ENCODE measurements around the gene CCR8.
"Not testable (repeated sequence)": the region's sequence is repeated elsewhere in the genome, so short reads cannot be mapped to it uniquely, and the experiment has no call there.

The CCR8 gene

DNA sequence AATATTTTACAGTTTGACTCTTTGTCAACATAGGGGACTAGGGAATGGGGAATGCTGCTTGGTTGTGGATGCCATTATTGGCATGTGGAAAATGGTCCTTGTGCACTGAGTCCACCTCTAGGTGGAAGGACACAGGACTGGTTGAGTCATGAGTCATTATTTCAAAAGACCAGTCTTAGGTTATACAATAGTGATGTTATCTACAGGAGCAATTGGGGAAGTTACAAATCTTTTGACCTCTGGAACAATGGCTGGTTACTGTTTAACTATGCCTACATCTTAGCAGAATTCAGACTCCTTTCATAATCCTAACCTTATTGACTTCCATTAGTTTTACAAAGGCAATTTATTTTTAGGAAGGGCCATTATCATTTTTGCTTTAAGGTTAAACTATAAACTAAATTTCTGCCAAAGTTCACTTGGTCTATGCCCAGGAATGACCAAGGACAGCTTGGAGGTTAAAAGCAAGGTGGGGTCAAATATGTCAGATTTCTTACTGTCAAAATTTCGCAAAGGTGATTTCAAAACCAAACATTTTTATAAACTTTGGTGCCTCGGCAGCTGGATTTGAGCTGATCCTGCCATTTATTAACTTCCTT is 11.8 kb upstream of the CCR8 start:
- DNase-seq, result no peak

DNA sequence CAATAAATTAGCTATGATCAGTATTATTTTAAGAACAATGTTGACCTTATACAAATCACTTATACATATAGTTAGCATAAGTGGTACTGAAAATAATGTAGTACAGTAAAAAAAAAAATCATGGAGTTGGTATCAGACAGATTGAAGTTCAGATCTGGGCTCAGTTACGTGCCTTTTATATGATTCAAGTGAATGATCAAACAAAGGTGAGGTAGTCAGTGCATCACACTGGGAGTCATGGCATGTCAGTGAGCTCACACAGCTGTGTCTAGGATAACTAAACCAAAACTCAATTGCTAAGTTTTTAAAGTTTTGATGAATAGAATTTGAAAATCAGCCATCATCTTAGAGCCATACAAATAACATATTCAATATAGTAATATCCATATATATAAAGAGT is 11.2 kb upstream of the CCR8 start:
- no peak for DNase-seq

DNA sequence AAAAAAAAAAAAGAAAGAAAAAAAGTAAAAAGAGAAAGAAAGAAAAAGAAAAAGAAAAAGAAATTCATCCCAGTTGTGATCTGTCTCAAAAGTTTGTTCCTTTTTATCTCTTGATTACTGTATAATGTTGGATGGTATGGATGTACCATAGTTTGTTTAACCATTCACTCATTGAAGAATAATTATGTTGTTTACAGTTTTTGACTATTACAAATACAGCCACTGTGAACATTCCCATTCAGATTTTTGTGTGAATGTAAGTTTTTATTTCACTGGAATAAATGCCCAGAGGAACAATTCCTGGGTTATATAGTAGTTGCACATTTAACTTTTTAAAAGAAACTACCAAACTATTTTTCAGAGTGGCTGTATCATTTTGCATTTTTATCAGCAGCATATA is 10.3 kb upstream of the CCR8 start:
- no peak for DNase-seq

DNA sequence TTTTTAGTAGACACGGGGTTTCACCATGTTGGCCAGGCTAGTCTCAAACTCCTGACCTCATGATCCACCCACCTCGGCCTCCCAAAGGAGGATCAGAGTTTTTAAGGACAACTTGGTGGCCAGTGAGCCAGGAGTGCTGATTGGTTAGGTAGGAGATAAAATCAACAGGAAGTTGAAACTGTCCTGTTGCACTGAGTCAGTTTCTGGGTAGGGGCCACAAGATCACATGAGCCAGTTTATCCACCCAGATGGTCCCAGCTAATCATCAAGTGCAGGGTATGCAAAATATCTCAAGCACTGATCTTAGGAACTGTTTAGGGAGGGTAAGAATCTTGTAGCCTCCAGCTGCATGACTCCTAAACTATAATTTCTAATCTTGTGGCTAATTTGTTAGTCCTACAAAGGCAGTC is 7.9 kb upstream of the CCR8 start:
- DNase-seq, result not testable (repeated sequence)

DNA sequence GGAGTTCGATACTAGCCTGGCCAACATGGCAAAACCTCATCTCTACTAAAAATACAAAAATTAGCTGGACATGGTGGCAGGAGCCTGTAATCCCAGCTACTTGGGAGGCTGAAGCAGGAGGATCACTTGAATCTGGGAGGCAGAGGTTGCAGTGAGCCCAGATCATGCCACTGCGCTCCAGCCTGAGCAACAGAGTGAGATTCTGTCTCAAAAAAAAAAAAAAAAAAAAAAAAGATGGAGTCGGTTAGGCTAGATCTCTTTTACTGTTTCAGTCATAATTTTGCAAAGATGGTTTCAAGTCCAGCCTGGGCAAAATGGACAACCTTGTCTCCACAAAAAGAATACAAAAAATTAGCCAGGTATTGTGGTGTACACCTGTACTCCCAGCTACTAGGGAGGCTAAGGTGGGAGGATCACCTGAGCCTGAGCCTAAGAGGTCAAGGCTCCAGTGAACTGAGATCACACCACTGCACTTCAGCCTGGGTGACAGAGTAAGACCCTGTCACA is 7.2 kb upstream of the CCR8 start:
- DNase-seq, result not testable (repeated sequence)

DNA sequence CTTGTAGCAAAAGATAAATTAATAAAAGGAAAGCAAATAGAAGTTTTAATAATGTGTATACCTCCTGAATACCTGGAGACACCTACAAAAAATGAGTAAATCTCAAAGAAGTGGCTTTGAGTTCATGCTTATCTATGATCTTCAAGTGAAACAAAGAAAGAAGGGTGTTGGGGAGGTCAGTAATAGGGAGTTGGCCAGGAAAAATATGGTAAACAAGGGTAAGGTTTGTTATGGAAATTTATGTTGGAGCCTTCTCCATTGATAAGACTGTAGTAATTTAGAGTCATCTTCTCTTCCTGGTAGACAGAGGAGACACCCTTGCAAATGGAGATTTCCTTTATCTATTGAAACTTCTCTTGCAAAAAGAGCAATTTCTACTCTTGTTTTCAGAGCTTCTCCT is 6.6 kb upstream of the CCR8 start:
- no peak for DNase-seq

DNA sequence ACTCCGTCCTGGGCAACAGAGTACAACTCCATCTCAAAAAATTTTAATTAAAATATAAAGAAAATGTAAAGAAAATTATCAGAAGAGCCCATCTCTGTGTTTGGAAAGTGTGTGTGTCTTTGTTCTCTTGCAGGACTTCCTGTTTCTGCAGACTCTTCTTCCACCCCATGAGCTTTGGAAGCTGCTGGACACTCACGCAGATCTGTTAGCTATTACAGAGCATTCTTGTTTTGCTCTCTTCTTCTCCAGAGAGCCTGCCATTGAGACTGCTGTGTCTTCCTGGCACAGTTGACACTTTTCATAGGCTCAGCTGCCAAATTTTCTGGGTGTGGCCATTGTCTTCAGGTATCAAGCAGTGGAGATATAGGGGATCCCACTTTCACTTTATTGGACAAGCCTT is 6.0 kb upstream of the CCR8 start:
- DNase-seq, result no peak

DNA sequence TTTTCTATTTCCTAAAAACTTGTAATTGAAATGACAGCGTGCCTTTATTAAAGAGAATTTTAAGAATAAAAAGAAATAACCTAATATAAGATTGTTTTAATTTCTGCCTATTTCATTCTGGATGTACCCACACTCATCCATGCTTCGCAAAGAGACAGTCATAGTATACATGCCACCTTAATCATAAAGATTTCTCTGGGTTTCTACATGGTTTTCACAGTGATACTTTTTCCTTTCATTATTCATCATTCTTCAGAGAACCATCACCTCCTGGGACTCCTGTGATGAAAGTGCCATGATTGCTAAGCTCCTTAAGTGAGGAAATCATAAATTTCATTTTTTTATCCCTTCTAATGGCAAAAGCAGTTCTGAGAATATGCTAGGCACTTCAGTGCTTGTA is 4.3 kb upstream of the CCR8 start:
- DNase-seq, result no peak

DNA sequence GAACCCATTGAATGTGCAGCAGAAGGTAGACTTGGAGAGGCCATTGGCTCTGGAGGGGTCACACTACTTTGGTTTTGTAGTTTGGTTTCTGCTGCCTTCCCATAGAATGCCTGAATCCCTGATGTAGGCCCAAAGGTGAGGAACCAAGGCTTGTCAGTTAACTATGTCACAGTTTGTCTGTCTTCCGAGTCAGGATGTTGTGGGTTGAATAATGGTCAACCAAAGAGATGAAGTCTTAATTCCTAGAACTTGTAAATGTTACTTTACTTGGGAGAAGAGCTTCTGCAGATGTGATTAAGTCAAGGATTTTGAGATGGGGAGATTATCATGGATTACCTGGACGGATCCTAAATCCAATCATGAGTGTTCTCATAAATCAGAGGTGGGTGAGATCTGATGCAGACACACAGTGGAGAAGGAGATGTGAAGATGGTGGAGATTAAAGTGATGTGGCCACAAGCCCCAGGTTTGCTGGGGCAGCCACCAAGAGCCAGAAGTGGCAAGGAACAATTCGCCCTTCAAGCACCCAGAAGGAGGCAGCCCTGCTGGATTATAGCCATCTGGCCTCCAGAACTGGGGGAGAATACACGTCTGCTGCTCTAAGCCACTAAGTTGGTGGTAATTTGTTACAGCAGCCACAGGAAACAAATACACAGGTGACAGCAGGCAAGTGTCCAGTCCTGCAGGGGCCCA is 2.3 kb upstream of the CCR8 start:
- no peak for DNase-seq

DNA sequence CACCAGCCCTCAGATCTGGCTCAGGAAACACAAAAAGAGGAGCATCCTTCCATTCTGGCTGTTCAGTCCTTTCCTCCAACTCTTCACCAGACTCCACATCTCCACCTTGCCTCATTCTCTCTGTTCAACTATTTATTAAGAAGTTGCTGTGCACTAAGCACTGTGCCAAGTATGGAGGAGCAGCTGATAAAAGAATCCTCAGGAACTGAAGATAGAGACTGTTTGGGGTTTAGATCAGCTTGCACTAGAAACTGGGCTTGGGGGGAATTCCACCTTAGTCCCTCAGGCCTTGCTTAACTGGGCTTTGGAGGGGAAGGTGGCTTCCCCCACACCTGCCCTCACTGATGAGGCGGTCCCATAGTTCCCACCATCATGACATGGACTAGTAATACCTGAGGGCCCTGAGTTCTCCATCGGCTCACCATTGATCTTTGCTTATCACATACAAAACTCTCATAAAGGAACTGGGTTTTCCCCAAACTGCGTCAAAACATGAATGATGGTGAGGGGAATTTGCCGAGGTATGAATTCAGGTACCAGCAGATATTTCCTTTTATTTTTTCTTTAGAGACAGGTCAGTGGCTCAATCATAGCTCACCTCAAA is 1.7 kb upstream of the CCR8 start:
- peak; percentile 24 for DNase-seq

DNA sequence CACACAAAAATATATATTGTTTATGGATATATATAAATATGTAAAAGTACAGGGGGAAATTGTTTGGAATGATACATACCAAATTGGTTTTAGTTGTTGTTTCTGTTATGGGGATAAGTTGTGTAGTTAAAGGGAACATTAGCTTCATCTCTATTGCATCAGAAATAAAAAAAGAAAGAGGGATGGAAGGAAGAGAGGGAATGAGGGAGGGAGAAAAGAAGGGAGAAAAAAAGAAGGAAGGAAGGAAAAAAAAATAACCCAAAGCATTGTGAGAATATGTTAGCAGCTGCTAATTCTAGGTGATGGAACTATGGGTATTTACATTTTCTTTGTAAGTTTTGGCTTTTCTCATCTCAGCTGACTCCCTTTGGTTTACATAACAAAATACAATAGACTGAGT is 1.3 kb downstream of the CCR8 start:
- no peak for DNase-seq

DNA sequence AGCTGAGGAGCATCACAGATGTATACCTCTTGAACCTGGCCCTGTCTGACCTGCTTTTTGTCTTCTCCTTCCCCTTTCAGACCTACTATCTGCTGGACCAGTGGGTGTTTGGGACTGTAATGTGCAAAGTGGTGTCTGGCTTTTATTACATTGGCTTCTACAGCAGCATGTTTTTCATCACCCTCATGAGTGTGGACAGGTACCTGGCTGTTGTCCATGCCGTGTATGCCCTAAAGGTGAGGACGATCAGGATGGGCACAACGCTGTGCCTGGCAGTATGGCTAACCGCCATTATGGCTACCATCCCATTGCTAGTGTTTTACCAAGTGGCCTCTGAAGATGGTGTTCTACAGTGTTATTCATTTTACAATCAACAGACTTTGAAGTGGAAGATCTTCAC is 3.0 kb downstream of the CCR8 start:
- no peak for DNase-seq

DNA sequence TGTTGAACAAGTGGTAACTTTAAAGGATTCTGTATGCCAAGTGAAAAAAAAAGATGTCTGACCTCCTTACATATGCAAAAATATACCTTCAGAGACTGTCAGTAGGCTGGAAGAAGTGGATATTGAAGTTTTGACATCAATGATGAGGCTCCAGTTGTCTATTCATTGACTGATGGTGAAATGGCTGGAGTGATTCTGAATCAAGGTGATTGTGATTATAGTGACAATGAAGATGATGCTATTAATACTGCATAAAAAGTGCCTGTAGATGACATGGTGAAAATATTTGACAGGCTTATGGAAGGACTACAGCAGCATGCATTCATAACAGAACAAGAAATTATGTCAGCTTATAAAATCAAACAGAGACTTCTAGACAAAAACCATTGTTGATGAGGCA is 4.1 kb downstream of the CCR8 start:
- DNase-seq, result no peak

DNA sequence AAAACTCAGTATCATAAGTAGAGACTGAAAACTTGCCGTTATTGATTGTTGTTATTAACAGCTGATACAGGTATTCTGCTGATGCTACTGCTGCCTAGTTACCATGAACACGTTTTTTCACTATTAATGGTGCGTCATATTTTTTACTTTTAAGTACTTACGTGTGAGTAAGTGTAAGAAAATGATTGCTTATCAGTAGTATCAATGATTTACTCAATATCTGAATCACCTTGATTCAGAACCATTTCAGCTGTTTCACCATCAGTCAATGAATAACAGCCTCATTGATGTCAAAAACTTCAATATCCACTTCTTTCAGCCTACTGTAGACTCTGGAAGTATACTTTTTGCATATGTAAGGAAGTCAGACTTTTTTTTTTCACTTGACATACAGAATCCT is 4.7 kb downstream of the CCR8 start:
- no peak for DNase-seq

DNA sequence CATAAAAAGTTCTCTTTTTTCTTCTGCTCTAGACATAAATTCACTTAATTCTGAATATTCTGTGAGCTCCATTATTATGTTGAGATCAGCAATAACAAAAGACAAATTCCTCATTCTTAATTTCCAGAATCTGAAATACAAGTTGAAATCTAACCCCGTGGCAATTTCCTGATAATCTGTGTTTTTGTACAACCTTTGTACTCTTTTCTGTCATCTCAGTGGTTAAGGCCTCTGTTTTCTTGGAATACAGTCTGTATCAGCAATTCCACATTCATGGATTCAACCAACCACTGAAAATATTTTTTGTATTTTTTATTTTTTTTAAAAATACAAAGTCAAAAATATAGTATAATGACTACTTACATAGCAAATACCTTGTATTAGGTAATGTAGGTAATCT is 8.7 kb downstream of the CCR8 start:
- no peak for DNase-seq

DNA sequence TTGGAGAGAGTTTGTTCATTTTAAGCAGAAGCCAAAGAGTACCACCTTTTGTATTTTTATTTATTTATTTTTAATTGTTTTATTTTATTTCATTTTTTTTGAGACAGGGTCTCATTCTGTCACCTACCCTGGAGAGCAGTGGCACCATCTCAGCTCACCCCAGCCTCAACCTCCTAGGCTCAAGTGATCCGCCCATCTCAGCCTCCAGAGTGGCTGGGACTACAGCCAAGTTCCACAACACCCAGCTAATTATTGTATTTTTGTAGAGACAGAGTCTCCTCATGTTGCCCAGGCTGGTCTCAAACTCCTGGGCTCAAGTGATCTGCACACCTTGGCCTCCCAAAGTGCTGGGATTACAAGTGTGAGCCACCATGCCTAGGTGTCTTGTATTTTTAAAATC is 9.6 kb downstream of the CCR8 start:
- no peak for DNase-seq

DNA sequence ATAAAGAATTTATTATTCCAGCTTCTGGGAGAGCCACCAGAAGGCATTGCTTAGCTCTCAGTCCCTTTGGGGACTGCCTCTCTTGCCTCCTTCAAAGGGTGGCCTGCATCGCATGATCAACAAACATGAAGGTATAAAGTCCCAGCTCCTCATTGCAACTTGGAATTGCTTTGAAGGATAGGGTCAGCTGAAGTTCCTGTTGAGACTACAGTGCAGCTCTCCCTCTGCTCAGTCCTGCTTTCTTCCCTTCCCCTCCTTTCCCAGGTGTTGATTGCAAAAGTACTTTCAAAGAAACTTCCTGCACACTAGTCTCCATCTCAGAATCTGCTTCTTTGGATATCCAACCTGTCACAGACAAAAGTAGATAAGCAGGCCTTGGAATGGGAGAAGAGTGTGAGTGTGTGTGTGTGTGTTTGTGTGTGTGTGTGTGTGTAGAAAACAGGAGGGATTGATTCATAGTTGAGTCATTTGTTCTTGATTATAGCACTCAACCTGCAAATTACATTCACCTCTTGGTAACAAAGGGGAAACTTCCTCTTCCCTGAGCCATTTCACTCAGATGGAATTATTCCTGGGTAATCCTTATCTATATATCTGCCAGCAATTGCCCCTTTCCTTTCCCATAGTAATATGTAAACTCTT is 13.7 kb downstream of the CCR8 start:
- no peak for DNase-seq

DNA sequence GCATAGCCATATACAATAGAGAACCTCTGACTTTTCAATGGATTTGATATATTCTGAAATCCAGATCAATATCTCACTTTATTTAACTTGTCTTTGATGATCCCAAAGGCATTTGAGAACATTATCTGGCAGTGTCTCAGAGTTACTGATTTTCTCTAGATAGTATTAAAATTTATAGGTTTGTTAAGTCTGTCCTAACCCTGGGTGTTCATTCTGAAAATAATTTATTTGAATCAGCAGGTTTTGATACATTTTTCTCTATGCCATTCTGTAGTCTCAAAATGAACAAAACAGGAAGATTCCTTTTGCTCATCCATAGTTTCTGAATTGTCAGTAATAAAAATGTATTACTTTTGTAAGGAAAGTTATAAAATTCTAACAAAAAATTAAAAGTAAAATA is 14.3 kb downstream of the CCR8 start:
- no peak for DNase-seq

DNA sequence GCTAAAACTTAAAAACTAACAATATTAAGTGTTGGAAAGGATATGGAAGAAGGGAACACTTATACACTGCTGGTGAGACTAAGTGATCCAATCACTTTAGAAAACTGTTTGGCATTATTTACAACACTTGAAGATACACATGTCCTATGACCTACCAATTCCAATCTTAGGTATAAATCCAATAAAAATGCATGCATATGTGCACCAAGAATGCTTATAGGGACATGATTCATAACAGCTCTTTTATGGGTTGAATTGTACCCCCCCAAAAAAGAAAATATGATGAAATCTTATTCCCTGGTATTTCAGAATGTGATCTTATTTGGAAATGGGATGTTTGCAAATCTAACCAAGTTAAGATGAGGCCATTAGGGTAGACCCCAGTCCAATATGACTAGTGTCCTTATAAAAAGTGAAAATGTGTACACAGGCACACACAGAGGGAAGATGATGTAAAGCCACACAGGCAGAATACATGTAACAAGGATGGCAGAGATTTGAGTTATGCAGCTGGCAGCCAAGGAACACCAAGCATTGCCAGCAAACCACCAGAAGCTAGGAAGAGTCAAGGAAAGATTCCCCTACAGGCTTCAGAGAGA is 15.3 kb downstream of the CCR8 start:
- DNase-seq, result no peak

DNA sequence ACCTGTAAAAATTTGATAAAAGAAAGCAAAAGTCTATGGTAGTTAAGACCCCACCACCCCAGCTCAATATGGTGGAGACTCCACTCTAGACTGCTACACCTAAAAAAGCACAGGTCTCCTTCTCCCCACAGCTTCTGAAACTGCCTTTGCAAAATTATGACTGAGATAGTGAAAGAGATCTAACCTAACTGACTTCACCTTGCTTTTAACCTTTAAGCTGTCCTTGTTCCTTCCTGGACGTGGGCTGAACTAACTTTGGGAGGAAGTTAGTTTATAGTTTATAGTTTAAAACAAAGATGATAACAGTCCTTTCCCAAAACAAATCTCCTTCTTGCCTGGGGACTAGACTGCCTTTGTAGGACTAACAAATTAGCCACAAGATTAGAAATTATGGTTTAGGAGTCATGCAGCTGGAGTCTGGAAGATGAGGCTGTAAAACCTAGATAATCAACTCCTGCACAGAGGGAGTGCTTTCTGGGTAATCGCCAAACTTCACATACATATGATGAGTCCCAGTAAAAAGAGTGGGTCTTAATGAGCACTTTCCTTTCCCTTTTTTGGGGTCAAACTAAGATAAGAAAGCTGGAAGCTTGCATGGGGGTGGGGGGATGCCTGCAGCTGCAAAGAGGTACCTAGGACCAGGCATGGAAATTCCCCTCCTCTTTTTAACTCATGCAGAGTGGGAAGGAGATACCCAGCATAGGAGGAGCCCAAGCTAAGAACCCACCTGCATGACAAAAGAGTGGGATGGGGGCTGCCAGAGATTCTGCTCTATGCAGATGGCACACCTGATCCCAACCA is 17.5 kb downstream of the CCR8 start:
- no peak for DNase-seq

DNA sequence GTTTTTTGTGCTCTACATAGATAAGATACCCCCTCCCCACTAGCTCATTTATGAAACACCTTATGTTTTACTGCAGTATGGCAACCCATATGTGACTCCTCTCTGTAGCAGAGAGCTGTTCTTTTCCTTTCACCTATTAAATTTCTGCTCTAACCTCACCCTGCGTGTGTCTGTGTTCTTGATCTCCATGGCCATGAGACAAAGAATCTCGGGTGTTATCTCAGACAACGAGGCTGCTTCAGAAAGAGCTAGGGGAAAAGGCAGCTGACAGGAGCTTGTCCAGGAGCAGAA is 18.0 kb downstream of the CCR8 start:
- no peak for DNase-seq

DNA sequence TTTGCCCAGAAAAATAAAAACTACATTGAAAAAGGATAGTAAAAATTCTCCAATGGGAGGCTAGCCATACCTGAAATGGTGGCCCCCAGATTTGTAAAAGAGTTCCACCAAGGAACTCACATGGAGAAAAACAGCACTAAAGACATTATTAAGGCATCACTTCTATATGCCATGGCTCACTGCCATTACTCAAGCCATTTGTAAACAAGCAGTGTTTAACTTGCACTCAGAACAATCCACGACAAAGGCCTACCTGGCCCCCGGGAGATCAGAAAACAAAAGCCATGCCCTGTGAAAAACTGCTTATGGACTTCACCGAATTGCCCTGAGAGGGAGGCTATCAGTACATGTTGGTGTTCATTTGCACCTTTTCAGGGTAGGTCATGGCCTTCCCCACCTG is 19.6 kb downstream of the CCR8 start:
- DNase-seq, result no peak

DNA sequence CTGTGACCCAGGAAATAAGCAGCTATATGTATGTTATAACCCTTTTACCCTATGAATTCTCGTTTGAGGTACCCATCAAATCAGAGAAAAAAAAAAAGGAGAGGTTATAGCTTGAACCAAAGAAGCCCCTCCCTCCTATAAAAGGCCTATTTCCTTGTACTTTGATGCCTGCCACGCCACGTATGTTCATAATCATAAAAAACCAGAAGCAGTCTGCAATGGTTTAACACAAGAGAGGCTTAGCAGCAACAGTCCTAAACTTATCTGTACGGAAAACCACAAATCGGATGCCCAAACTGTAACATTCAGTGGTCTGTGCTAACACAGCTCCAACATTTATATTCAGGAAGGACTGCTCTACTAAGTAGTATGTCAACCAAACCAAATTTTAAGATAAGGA is 21.2 kb downstream of the CCR8 start:
- no peak for DNase-seq
